Measurements from ENCODE around the gene VPS51. TPM values are rescaled to one million over a fixed set of nuclear protein-coding genes. Genes with fewer than 3 reads are reported as not detected.

The VPS51 gene
- total RNA-seq, 1 experiment from 2014 or later, result 89.5 TPM

DNA sequence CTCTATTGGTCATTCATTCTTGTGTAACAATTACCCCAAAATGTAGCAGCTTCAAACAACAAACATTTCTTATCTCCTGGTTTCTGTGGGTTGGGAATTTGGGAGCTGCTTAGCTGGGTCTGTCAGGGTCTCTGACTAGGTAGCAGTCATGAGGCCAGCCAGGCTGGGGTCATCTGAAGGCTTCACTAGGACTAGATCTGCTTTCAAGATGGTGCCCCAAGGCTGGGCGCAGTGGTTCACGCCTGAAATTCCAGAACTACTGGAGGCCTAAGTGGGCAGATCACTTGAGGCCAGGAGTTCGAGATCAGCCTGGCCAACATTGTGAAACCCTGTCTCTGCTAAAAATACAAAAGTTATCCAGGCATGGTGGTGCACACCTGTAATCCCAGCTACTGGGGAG lies 60.9 kb downstream of the VPS51 start (continued):
- no peak for TF ChIP-seq SP1 (IDR thresholded peaks at IDR 0.05; ENCODE audit: low read depth)
- TF ChIP-seq POLR2A (IDR thresholded peaks at IDR 0.05; ENCODE audit: borderline replicate concordance, extremely low read depth, insufficient read depth, insufficient read length), result no peak
- no peak for TF ChIP-seq POLR2AphosphoS5 (IDR thresholded peaks at IDR 0.05; ENCODE audit: low read depth, low read length)
- TF ChIP-seq FOSL1 (IDR thresholded peaks at IDR 0.05; ENCODE audit: low read depth), result no peak
- TF ChIP-seq, protein P1, sequence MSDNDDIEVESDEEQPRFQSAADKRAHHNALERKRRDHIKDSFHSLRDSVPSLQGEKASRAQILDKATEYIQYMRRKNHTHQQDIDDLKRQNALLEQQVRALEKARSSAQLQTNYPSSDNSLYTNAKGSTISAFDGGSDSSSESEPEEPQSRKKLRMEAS (IDR thresholded peaks at IDR 0.05), result no peak
- no peak for TF ChIP-seq YY1 (IDR thresholded peaks at IDR 0.05; ENCODE audit: extremely low read depth, insufficient replicate concordance, low read depth, low read length)

DNA sequence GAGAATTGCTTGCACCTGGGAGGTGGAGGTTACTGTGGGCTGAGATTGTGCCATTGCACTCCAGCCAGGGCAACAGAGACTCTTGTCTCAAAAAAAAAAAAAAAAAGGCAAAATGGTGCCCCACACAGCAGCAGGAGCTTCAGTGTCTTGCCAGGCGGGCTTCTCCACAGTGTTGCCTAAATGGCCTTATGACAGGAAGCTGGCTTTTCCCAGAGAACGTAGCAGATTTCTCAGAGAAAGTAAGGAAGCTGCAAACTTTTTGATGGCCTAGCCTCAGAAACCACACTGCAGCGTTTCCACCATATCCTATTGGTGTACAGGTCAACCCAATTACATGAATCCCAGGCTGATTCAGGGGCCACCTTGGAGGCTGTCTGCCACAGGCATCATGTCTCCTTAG lies 61.3 kb downstream of the VPS51 start:
- TF ChIP-seq, protein P2, sequence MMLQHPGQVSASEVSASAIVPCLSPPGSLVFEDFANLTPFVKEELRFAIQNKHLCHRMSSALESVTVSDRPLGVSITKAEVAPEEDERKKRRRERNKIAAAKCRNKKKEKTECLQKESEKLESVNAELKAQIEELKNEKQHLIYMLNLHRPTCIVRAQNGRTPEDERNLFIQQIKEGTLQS (IDR thresholded peaks at IDR 0.05), result no peak
- TF ChIP-seq YY1 (IDR thresholded peaks at IDR 0.05; ENCODE audit: extremely low read depth, insufficient replicate concordance, low read depth, low read length) (no peak), SIN3A (IDR thresholded peaks at IDR 0.05; ENCODE audit: low read depth) (no peak), POLR2A (IDR thresholded peaks at IDR 0.05; ENCODE audit: borderline replicate concordance, extremely low read depth, insufficient read depth, insufficient read length) (no peak), SRF (IDR thresholded peaks at IDR 0.05; ENCODE audit: low read depth) (no peak), POLR2AphosphoS5 (IDR thresholded peaks at IDR 0.05; ENCODE audit: low read depth, low read length) (no peak), ZFX (IDR thresholded peaks at IDR 0.05) (no peak)
- H3K27ac ChIP-seq (ENCODE audit: low read depth, low read length), result no peak overlapping the region
- DNase-seq (ENCODE audit: low read depth, low spot score) (no peak), ATAC-seq (no peak)
- no peaks in the 10 kb centered on the region for H3K9me2 ChIP-seq (ENCODE audit: insufficient read depth)
- H3K9me3 ChIP-seq (ENCODE audit: control insufficient read depth in 1 of 2, insufficient read depth in 1 of 2, low read depth in 1 of 2, low read length in 2 of 2), result no peaks in the 10 kb centered on the region
- no peak overlapping the region for H2AFZ ChIP-seq (ENCODE audit: low read depth, low read length, poor library complexity, severe bottlenecking)
- ChIA-PET CTCF (no interaction called here), POLR2A (no interaction called here), RAD21 (ENCODE audit: low non-redundant PET in 1 of 2, low total read pairs in 2 of 2, uncharacterized antibody in 2 of 2, unreplicated experiment in 2 of 2) (no interaction called here)
- H3K79me2 ChIP-seq (ENCODE audit: insufficient read depth, low read length), result no peaks in the 10 kb centered on the region
- H3K4me2 ChIP-seq (ENCODE audit: low read length), result no peak overlapping the region
- peaks cover 0 to 6% of the 10 kb centered on the region in 2 experiments; a peak in 1 of 4 replicates for H3K4me1 ChIP-seq (ENCODE audit: control insufficient read depth in 1 of 2, insufficient read depth in 2 of 2, low read length in 2 of 2)
- intact Hi-C loops (cut with micrococcal nuclease), result no loop called here
- BruUV-seq (replicated peaks), result no TSS peak
- no peaks in the 10 kb centered on the region for H4K20me1 ChIP-seq (ENCODE audit: insufficient read depth)
- no peaks in the 10 kb centered on the region for H3K27me3 ChIP-seq (ENCODE audit: insufficient read depth, low read length)
- no peak overlapping the region for H3K9ac ChIP-seq (ENCODE audit: low read length)
- H3K4me3 ChIP-seq (replicated peaks in 1 of 2; ENCODE audit: low read depth in 1 of 2, low read length in 2 of 2), result no peak overlapping the region
- H3K36me3 ChIP-seq (ENCODE audit: control insufficient read depth in 1 of 2, insufficient read depth in 2 of 2, low read length in 2 of 2), result no peaks in the 10 kb centered on the region

Measured in HCT116 (cell line).